ENCODE measurements around the gene SVOPL.

- TF ChIP-seq CTCF (IDR thresholded peaks at IDR 0.05) (no peak), POLR2A (IDR thresholded peaks at IDR 0.05) (no peak)
These were observed 49.3 kb upstream of the SVOPL start for GRCh38 chr7:138750473-138750872.
